SW480 (cell line): ENCODE measurements around the gene TSSC4.

ENCODE experiments used
- DNase-seq: peaks from one replicate; pipeline ENCODE4 v3.0.0-alpha.2; 2016; ENCODE audit warnings: low spot score

TSSC4 gene

GRCh38 chr11:2447951-2448650, 47.6 kb downstream of the TSSC4 start:
- DNase-seq: no peak

- DNase-seq: no peak
Measured at GRCh38 chr11:2448661-2449547, 48.4 kb downstream of the TSSC4 start.

- DNase-seq: no peak
Measured at GRCh38 chr11:2449548-2450320, 49.2 kb downstream of the TSSC4 start.

- DNase-seq: no peak
Measured at GRCh38 chr11:2450321-2451041, 49.9 kb downstream of the TSSC4 start.

GRCh38 chr11:2451336-2451735, 50.8 kb downstream of the TSSC4 start:
- no peak for DNase-seq

- DNase-seq: no peak
Measured at GRCh38 chr11:2451916-2452315, 51.4 kb downstream of the TSSC4 start.

GRCh38 chr11:2452321-2453012, 51.9 kb downstream of the TSSC4 start:
- no peak for DNase-seq

- no peak for DNase-seq
Measured at GRCh38 chr11:2453436-2453835, 52.9 kb downstream of the TSSC4 start.
